Thyroid gland (tissue), 4 donors: ENCODE data around the gene UMODL1. TPM values are rescaled to one million over a fixed set of nuclear protein-coding genes. Genes with fewer than 3 reads are reported as not detected.

Source experiments
- DNase-seq, 2 donors: peaks; one replicate each; pipeline ENCODE4 v3.0.0-alpha.2; 2019
- H3K27ac ChIP-seq, 3 donors: fragments of 200-600 bp; sonication (generic); 1 replicate in 2 of 3; 2 replicates in 1 of 3; pipeline ENCODE4 v1.5.1; 2016 to 2019; ENCODE audit warnings: mild to moderate bottlenecking in 1 of 3, moderate library complexity in 1 of 3
- H3K27me3 ChIP-seq: fragments of 200-600 bp; sonication (generic); one replicate; pipeline ENCODE4 v1.5.1; 2019
- H3K36me3 ChIP-seq, 2 donors: fragments of 200-600 bp; sonication (generic); one replicate each; pipeline ENCODE4 v1.5.1; 2016 to 2019
- H3K4me1 ChIP-seq, 2 donors: fragments of 200-600 bp; sonication (generic); one replicate each; pipeline ENCODE4 v1.5.1; 2017 to 2019
- H3K4me3 ChIP-seq, 3 donors: fragments of 200-600 bp; sonication (generic); replicated peaks in 1 of 3; 1 replicate in 2 of 3; 2 replicates in 1 of 3; pipeline ENCODE4 v1.5.1; 2016; ENCODE audit warnings: mild to moderate bottlenecking in 1 of 3
- H3K9me3 ChIP-seq: fragments of 200-600 bp; sonication (generic); one replicate; pipeline ENCODE4 v1.5.1; 2017
- POLR2A ChIP-seq, 2 donors: fragments of 450-650 bp; IDR thresholded peaks; one replicate each; pipeline ENCODE4 v1.6.1; 2017; ENCODE audit warnings: antibody characterized with exemption in 2 of 2, mild to moderate bottlenecking in 2 of 2, moderate library complexity in 1 of 2
- WGBS, 2 donors: methylation state at CpG; one replicate each; pipeline ENCODE4 v1.1.5; 2017; 5-methylcytosine and 5-hydroxymethylcytosine counted together
- intact Hi-C: fragments of 100-400 bp; cut with DNase I; formaldehyde crosslinking; loops from one replicate; pipeline ENCODE4 v1.15.1; 2023
- total RNA-seq, 4 donors: library from RNA; depleted of rRNA; stranded (reverse); fragments of >200 nt; gene quantifications; one replicate each; pipeline ENCODE4 v1.2.3, GENCODE V29; 2016
- TF ChIP-seq, protein P1 (sequence below), 6 experiments: fragments of 200-600 bp in 3 of 6; fragments of 450-650 bp in 3 of 6; sonication (generic) in 3 of 6; IDR thresholded peaks; one replicate each; pipeline ENCODE4 v1.5.1; 2016 to 2019; ENCODE audit warnings: antibody characterized with exemption in 6 of 6, mild to moderate bottlenecking in 2 of 6, inconsistent platforms in 1 of 6, moderate library complexity in 1 of 6

Gene UMODL1
- total RNA-seq, 4 donors from 2014 or later: not detected

- H3K27me3 ChIP-seq: no peaks in the 10 kb centered on the region
- intact Hi-C loops: loop anchor here (5.0 kb wide), 1 partner anchor 297 kb away; no protein-coding TSS in a partner anchor
- TF ChIP-seq, protein P1, sequence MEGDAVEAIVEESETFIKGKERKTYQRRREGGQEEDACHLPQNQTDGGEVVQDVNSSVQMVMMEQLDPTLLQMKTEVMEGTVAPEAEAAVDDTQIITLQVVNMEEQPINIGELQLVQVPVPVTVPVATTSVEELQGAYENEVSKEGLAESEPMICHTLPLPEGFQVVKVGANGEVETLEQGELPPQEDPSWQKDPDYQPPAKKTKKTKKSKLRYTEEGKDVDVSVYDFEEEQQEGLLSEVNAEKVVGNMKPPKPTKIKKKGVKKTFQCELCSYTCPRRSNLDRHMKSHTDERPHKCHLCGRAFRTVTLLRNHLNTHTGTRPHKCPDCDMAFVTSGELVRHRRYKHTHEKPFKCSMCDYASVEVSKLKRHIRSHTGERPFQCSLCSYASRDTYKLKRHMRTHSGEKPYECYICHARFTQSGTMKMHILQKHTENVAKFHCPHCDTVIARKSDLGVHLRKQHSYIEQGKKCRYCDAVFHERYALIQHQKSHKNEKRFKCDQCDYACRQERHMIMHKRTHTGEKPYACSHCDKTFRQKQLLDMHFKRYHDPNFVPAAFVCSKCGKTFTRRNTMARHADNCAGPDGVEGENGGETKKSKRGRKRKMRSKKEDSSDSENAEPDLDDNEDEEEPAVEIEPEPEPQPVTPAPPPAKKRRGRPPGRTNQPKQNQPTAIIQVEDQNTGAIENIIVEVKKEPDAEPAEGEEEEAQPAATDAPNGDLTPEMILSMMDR (IDR thresholded peaks at IDR 0.05): no peak
- no peak overlapping the region for H3K4me3 ChIP-seq
- no peaks in the 10 kb centered on the region for H3K36me3 ChIP-seq
- H3K9me3 ChIP-seq: no peaks in the 10 kb centered on the region
- WGBS, 2 donors: 92 to 99% methylated on average over 9 to 11 of the region's 13 CpGs
- no peak overlapping the region for H3K27ac ChIP-seq
- peaks cover 6 to 15% of the 10 kb centered on the region in 2 donors for H3K4me1 ChIP-seq
- DNase-seq: no peak
Measured at GRCh38 chr21:42150474-42151085, 79.5 kb downstream of the UMODL1 start.

GRCh38 chr21:42151148-42151947, 80.2 kb downstream of the UMODL1 start:
- H3K9me3 ChIP-seq: no peaks in the 10 kb centered on the region
- H3K27me3 ChIP-seq: no peaks in the 10 kb centered on the region
- intact Hi-C loops: loop anchor here (5.0 kb wide), 1 partner anchor 296 kb away; no protein-coding TSS in a partner anchor
- no peaks in the 10 kb centered on the region for H3K36me3 ChIP-seq
- no peak for DNase-seq
- TF ChIP-seq, protein P1 (IDR thresholded peaks at IDR 0.05): no peak
- TF ChIP-seq POLR2A (IDR thresholded peaks at IDR 0.05): no peak
- H3K4me3 ChIP-seq: no peak overlapping the region
- peak overlapping the region in 1 of 3 donors; percentile 0 for H3K27ac ChIP-seq
- WGBS, 2 donors: 62 to 72% methylated on average over 6 to 11 of the region's 12 CpGs
- peaks cover 6 to 15% of the 10 kb centered on the region in 2 donors for H3K4me1 ChIP-seq

GRCh38 chr21:42151948-42152220, 80.8 kb downstream of the UMODL1 start:
- peaks cover 6 to 15% of the 10 kb centered on the region in 2 donors for H3K4me1 ChIP-seq
- H3K27ac ChIP-seq: no peak overlapping the region
- H3K27me3 ChIP-seq: no peaks in the 10 kb centered on the region
- H3K9me3 ChIP-seq: no peaks in the 10 kb centered on the region
- intact Hi-C loops: loop anchor here (5.0 kb wide), 1 partner anchor 295 kb away; no protein-coding TSS in a partner anchor
- H3K36me3 ChIP-seq: no peaks in the 10 kb centered on the region
- H3K4me3 ChIP-seq: no peak overlapping the region
- no peak for DNase-seq
- TF ChIP-seq, protein P1 (IDR thresholded peaks at IDR 0.05): no peak
- TF ChIP-seq POLR2A (IDR thresholded peaks at IDR 0.05): no peak

- DNase-seq: no peak
- Histone ChIP-seq H3K4me3 (no peak overlapping the region), H3K27me3 (no peaks in the 10 kb centered on the region), H3K27ac (no peak overlapping the region), H3K9me3 (no peaks in the 10 kb centered on the region), H3K36me3 (no peaks in the 10 kb centered on the region), H3K4me1 (peaks cover 6 to 15% of the 10 kb centered on the region in 2 donors)
- 88 to 98% methylated on average over 12 to 15 of the region's 15 CpGs for WGBS, 2 donors
- intact Hi-C loops: loop anchor here (5.0 kb wide), 1 partner anchor 294 kb away; no protein-coding TSS in a partner anchor
- no peak for TF ChIP-seq POLR2A (IDR thresholded peaks at IDR 0.05)
- TF ChIP-seq, protein P1 (IDR thresholded peaks at IDR 0.05): no peak
Measured at GRCh38 chr21:42153046-42153686, 82.0 kb downstream of the UMODL1 start.
